Measurements from ENCODE around the gene MRPL10.

Gene MRPL10

DNA sequence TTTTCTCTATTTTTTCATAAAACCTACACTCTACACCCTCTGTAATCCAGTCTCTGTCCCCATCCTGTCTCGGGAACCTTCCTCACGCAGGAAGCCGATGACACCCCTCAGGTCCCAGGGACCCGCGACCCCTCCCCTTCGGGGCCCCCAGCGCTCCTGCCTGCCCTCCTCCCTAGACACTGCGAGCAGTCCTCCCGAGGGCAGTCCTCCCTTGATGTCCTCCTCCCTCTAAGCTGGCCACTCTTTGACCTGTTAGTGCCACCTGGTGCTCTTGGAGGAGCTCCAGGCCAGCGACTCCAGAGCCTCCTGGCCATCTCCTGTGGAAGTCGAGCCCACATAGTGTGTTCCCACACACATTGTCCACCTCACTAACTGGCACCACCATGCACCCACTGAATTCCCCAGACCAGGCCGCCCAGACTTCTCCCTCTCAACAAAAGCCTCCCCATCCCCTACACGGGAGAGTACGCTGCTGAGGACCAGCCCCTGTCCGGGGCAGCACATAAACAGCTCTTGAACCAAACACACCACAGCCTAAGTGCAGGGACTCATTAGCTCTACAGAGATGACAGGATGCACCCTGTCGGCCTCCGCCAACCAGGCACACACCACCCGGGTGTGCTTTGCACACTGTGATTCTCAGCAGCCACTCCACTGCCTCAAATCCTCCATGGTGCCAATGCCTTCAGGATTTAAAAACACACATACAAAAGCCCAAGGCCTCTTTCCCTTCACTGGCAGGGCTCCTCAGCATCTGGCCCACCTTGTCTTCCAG is 19.0 kb downstream of the MRPL10 start:
- DNase-seq (ENCODE audit: low spot score) = no peak

DNA sequence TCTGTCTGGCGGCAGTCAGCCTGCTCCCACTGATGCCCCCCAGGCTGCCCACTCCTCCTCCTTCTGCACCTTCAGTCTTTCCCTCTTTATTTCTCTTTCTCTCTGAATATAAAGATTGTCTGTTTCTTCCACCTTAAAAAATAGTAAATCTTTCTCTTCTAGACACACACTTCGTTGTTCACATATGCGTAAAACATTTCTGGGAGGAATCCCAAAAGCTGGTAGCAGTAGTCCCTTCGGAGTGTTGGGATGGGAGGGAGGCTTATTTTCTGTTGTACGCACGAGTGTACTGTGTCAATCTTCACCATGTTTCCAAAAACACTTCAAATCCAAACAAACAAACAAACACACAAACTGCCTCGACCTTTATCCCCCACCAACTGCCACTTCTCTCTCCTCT is 19.6 kb downstream of the MRPL10 start:
- DNase-seq (ENCODE audit: low spot score) = no peak

DNA sequence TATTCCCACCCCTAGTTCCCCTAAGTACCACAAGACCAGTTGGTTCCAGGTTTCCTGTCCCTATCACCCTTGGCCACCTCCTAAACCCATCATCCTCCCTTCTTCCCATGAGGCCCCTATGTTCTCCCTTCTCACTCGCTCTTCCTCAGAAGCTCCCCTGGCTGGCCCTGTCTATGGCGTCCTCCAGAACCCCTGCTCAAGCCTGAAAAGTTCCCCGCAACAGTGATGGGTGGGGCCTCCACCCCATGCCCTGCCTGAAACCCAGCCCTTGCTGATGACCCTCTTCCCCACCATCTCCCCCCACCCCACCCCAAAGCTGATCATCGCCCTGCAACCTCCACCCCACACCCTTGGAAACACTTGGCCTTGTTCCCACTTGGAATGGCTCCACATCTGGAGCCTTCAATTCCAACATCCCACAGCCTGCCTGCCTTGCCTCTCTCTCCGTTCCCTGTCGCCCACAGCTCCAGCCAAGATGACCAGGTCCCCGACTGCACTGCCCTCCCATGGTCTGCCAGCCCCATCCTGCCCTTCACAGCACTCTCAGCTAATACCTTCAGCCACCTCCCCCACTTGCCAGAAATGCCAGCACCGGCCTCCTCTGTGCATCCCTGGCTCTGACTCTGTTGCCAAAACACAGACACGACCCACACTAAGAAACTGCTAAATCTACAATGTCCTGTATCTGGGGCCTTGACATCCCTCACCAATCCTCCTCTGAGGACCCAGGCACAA is 20.3 kb downstream of the MRPL10 start:
- no peak for DNase-seq (ENCODE audit: low spot score)

DNA sequence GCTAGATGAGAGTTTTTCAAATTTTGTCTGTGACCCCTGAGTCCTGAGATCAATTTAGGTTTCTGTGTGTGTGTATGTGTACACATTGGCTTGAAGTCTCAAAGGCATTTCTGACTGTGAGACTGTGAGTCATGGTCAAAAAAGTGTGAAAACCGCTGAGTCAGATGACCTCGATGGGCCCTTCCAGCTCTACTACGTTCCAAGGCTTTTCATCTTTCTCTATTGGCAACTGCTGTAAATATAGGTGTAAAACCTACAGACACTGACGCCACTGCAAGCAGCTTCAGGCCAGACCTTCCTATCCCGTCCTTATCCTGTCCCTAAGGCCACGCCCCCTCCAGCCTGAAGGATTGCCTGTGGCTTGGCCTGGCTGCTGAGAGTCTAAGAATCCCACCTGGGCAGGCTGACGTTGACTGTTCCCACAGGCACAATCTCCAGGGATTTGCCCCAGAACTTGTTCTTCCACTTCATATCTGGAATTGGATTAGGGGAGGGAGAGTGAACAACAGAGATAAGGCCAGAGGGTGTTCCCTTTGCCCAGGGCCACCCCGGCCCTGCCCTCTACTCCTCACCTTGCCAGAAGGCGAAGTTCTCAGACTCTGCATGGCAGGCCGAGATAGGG is 21.0 kb downstream of the MRPL10 start:
- DNase-seq (ENCODE audit: low spot score) = peak; percentile 80

DNA sequence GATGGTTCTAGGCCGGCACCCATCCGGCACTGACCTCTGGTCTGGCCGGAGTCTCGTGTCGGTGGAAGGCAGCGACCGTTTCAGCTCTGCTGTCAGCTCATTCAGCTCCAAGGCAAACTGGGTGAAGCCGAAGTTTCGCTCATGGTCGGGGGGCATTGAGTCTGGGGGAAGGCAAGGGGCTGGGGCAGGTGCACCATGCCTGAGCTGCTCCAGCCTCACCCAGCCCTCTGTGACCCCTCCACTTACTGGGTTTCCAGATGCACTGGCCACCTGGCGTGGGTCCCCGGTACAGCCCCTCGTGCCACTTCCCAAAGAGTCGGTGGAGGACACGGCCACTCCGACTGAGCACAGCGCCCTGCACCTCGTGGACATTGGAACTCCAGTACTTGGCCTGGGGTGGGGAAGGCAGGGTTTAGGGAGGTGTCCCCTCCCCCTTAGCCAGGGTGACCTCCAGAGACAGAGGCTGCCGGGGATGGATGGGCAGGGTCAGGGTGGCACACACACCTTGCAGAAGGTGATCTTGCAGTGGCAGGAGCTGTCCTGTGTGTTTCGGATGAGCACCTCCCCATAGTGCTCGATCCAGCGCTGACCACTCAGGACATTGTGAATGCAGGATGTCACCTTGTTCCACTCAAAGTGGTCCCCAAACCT is 22.4 kb downstream of the MRPL10 start:
- no peak for DNase-seq (ENCODE audit: low spot score)

DNA sequence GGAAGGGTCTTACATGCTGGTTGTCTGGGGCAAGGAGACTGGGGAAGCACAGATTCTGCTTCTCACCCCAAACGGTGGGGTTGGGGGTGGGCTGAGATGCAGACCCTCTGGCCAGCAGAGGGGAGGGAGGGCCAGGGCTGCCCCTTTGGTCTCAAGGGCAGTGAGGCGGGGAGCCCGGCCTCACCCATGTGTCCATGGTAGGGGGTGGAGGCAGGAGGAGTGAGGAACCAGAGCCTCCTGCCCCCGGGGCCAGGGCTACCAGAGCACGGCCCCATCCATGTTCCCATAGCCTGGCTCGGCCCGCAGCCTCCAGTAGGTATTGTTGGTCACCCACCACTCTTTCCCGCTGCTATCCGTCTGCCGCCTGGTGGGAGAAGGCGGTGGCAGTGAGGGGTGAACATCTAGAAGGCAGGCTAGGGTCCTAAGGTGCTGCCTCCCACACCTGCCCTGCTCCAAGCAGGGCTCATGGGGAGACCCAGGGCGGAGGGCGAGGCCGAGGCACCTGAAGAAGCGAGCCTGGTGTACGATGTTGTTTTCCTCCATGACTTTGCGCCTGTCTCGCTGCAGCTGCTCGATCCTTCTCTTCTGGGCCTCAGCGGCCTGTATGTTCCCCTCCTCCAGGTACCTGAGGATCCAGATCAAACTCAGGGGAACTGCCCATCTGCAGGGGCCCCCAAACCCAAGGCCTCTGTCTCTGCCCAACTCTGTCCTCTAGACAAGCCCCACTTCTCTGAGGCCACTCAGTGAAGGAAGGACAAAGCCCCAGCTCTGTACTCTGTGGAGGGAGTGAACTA is 23.1 kb downstream of the MRPL10 start:
- no peak for DNase-seq (ENCODE audit: low spot score)

DNA sequence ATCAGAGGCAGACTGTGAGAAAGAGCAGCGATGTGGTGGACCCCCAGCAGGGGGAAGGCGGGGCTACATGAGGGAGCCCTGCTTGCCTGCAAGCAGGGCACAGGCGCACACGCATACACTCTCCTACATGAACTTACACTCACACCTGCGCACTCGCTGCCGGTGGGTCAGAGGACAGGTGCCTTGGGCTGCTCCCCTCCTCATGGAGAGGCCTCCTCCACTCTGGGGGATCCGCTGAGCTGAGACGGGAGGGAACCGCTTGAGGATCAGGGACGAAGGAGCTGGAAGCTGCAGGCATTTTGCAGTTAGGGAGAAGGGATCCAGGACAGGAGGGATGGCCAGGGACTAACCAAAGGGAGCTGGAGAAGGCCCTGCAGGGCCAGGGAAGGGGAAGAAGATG is 23.9 kb downstream of the MRPL10 start:
- no peak for DNase-seq (ENCODE audit: low spot score)

DNA sequence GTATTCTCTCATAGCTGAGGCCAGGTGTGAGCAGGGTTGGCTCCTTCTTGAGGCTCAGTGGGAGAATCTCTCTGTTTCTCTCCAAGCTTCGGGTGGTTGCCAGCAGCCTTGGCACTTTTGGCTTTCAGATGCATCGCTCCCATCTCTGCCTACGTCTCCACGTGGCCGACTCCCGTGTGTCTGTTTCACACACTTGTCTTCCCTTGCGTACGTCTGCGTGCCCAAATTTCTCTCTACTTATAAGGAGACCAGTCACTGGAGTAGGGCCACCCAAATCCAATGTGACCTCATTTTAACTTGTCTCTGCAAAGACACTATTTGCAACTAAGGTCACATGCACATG is 24.5 kb downstream of the MRPL10 start:
- no peak for DNase-seq (ENCODE audit: low spot score)

DNA sequence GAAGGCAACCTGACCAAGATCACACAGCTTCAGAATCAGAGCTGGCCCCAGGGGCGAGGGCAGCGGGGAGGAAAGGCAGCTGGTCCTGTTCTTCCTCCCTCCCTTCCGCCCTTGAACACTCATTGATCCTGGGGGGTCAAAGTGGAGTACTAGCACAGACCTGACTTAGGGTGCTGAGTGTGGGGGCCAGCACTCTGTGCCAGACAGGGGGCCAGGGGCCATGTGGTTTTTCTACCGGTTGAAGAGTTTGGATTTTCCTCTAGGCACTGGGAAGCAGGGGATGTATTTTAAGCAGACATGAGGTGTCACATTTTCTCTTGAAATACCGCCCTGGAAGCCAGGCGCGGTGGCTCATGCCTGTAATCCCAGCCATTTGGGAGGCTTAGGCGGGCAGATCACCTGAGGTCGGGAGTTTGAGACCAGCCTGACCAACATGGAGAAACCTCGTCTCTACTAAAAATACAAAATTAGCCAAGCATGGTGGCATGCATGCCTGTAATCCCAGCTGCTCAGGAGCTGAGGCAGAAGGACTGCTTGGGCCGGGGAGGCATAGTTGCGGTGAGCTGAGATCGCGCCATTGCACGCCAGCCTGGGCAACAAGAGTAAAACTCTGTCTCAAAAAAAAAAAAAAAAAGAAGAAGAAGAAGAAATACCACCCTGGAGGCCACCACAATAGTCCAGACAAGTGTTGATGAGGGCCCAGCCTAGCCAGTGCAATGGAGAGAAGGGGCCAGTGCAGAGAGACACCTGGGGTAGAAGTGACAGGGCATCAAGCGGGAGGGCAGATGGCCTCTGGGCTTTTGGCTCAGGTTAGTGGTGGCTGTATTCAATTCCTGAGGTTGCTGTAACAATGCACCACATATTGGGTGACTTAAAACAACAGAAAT is 25.1 kb downstream of the MRPL10 start:
- DNase-seq (ENCODE audit: low spot score) = no peak

DNA sequence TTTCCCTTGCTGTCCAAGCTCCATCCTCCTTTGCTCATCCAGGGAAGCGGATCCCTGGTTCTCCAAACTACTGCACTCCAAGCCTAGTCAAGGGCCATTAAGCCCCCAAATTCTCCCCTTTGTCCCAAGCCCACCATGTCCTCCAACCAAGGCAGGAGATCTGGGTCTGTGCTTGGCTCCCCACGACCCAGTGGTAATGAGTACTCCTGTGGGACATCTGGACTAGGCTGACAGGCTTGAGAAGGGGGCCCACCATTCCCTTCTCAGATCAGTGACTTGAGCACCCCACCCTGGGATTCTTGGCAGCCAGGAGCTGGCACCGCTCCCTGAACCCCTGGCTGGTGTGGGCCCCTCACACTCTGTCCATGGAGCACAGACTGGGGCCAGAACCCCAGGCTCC is 26.9 kb downstream of the MRPL10 start:
- no peak for DNase-seq (ENCODE audit: low spot score)

DNA sequence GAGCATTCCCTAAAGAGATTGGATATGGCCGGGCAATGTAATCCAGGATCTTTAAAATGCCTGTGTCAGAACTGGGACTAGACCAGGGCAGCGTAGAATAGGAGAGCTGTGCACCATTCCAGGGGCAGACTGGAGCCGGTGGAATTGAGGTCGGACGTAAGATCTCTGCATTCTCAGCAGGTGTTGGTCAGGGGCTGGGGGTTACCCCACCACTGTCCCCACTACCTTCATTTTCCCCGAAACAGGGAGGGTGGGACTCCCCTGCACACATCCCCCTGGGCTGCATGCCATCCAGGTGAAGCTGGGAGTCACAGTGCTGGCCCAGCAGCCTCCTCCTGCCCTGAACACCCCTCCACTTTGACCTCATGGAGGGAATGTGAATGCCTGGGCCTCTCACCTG is 27.6 kb downstream of the MRPL10 start:
- no peak for DNase-seq (ENCODE audit: low spot score)

DNA sequence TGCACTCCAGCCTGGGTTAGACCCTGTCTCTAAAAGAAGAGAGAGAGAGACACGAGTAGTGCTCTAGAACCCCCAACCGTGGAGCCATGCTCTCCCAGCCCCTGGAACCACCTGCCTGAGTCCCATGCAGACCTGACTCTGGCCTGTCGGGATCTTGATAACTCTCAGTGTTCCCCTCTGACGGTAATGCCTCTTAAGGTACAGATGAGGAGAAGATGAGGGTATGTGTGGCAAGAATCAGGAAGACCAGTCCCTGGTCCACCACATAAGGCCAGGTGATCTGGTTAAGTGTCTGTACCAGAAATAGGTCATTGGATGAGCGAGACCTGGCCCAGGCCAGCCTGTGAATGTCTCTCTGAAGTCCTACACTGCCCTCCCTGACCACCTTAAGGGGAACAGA is 28.1 kb downstream of the MRPL10 start:
- DNase-seq (ENCODE audit: low spot score) = no peak

DNA sequence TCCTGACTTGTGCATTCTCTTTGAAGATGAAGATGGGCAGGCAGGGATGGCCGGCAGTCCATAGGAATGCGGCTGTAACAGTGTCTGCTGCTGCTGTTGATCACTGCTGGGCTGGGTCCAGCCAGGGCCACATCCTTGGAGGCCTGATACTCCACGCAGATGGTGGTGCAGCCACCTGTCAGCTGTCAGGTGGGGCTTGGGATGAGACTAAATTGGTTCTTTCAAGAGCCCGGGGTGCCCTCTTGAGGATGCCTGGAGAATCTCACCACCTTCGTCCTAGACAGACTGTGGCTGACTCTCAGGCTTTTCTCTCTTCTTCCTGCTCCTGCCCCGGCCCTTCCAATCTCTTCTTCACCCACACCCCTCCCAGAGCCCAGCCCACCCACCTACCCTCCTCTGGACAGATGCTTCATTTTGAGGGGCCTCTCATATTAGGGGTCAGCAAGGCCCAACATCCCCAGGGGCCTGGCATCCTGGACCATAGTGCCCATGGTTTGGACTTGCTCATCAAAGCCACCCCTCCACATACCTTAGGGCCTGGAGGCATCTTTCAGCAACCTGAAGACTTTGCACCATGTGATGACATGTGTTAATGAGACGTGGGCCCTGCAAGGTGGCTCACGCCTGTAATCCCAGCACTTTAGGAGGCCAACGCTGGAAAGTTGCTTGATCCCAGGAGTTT is 28.9 kb downstream of the MRPL10 start:
- DNase-seq (ENCODE audit: low spot score) = peak; percentile 57

DNA sequence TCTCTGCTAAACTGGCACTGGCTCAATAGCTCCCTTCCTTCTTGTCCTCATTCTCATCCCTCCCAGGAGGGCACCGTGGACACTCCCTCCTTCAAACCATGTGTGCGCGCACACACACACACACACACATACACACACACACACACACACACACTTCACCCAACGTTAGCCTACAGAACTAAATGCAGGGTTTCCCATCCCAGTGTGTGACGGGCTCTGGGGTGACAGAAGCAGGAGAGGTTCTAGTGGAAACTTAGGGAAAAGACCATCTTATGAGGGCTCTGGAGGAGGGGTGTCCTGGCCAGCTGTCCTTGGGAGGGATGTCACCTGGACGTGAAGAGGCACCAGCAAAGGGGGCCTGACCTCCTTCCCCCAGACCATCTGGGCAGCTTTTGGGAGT is 29.4 kb downstream of the MRPL10 start:
- DNase-seq (ENCODE audit: low spot score) = no peak

DNA sequence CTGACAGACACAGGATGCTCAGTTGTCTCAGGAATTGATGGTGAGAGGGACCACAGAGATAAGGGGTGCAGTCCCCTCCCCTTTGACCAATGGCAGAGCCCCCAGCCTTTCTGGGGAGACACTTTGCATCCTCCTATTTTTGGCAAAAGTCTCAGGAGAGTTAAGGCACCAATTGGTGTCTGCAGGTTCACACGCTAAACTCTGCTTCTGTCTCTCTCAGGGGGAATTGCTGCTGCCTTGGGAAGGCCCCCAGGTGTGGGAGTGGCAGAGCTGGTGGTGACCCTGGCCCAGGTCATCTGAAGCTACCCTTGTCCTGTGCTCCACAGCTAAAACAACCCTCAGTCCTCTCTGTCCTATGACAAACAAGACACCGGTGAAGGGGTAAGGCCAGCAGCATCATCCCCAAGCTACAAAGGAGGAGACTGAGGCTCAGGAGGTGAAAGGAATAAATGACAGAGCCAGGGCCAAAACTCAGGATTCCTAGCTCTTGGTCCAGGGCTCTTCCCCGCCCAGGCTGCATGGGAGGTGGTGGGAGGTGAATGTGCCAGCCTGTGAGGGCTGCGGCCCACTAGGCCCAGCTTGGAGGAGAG is 30.1 kb downstream of the MRPL10 start:
- DNase-seq (ENCODE audit: low spot score) = no peak

DNA sequence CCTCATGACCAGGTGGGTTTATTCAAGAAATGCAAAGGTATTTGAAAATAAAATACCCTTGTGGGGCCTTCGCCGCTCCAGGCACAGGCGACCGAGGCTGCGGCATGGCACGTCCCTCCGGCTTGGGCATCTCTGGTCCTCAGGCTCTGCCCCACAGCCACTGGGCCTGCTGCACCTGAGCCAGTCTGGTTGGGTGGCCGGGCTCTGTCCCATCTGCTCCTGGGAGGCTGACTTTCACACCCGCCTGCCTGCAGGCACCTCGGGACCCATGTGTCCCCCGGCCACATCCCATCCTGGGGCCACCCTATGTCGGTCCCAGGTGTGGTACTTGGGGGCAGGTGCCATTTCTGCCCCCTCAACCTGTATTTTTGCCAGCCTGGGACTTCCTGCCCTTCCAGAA is 30.7 kb downstream of the MRPL10 start:
- DNase-seq (ENCODE audit: low spot score) = no peak

DNA sequence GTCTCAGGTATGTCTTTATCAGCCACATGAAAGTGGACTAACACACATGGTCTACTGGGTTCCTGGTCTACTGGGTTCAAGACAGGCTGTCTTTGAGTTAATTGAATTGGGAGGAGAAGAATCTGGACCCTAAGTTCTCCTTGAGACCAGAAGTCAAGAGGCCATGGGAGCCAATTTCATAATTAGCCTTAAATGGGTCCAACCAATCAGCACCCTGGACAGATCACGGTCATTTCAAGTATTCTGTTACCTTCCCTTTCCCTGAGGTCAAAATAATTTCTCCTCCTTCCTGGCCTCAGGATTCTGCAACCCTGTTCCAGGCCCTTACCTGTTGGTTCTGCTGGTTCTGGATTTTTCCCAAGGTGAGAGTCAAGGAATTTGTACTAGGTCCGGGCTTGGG is 33.5 kb downstream of the MRPL10 start:
- DNase-seq (ENCODE audit: low spot score) = no peak

DNA sequence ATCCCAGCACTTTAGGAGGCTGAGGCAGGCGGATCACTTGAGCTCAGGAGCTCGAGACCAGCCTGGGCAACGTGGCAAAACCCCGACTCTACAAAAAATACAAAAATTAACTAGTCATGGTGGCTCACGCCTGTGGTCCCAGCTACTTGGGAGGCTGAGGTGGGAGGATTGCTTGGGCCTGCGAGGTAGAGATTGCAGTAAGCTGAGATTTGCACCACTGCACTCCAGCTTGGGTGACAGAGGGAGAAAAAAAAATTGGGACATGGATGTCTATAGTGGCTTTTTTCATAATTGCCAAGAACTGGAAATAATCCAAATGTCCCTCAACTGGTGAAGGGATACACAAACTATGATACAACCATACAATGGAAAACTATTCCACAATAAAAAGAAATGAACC is 38.4 kb downstream of the MRPL10 start:
- no peak for DNase-seq (ENCODE audit: low spot score)

DNA sequence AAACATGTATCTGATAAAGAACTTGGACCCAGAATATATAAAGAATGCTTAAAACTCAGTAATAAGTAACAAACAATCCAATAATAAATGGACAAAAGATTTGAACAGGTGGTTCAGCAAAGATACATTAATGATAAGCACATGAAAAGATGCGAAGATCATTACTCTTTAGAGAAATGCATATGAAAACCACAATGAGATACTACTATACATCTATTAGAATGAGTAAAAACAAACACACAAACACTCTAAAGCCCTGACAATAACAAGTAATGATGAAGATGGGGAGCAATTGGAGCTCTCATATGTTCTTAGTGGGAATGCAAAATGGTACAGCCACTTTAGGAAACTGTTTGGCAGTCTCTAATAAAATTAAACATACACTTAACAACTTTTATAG is 38.9 kb downstream of the MRPL10 start:
- DNase-seq (ENCODE audit: low spot score) = no peak

DNA sequence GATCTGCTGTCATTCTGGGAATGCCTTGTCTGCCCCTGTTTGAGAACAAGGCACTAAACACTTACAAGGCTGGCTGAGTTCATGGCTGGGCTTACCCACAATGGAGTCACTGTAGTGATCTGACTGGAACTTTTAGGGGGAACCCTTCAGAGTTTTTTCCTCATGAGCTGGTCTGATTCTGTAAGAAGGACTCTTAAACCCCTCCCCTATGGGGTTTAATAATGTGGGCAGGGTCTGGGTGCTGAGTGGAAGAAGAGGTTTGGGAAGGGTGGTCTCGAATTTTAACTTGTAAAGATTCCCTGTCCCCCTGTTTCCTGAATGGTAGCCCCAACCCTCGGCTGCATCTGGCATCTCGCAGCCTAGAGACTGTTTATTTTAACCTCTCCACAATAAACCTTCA is 40.3 kb downstream of the MRPL10 start:
- no peak for DNase-seq (ENCODE audit: low spot score)

All from hematopoietic multipotent progenitor cell treated with erythropoietin and hydrocortisone succinate and interleukin-3 and kit ligand, for 15 days (in vitro differentiated cells).